ENCODE results near the gene SGSM1. TPM values are rescaled to one million over a fixed set of nuclear protein-coding genes. Genes with fewer than 3 reads are reported as not detected.

Gene SGSM1
- total and polyA plus RNA-seq, 2 experiments from 2014 or later: 0.39 TPM; not detected in 1

- H3K4me1 ChIP-seq (ENCODE audit: low read depth): no peaks in the 10 kb centered on the region
- DNase-seq (ENCODE audit: low read depth in 1 of 2, low spot score in 1 of 2): peak in 1 of 2 donors; percentile 29
- no peaks in the 10 kb centered on the region for H3K9me3 ChIP-seq (ENCODE audit: low read depth)
- H3K36me3 ChIP-seq: no peaks in the 10 kb centered on the region
- no peaks in the 10 kb centered on the region for H3K27me3 ChIP-seq
- no peak overlapping the region for H3K27ac ChIP-seq
- no peak for TF ChIP-seq CTCF (IDR thresholded peaks at IDR 0.05; ENCODE audit: low read depth, low read length)
- H3K4me3 ChIP-seq: no peak overlapping the region
Observed at GRCh38 chr22:24775769-24776492, 30.1 kb upstream of the SGSM1 start.

- Histone ChIP-seq H3K36me3 (no peaks in the 10 kb centered on the region), H3K4me3 (no peak overlapping the region), H3K27me3 (no peaks in the 10 kb centered on the region), H3K27ac (no peak overlapping the region), H3K9me3 (ENCODE audit: low read depth) (no peaks in the 10 kb centered on the region), H3K4me1 (ENCODE audit: low read depth) (no peaks in the 10 kb centered on the region)
- TF ChIP-seq CTCF (IDR thresholded peaks at IDR 0.05; ENCODE audit: low read depth, low read length): no peak
- no peak for DNase-seq (ENCODE audit: low read depth in 1 of 2, low spot score in 1 of 2)
Observed at GRCh38 chr22:24776525-24776924, 29.5 kb upstream of the SGSM1 start.

- Histone ChIP-seq H3K4me1 (ENCODE audit: low read depth) (no peaks in the 10 kb centered on the region), H3K9me3 (ENCODE audit: low read depth) (no peaks in the 10 kb centered on the region), H3K27ac (no peak overlapping the region), H3K27me3 (no peaks in the 10 kb centered on the region), H3K36me3 (no peaks in the 10 kb centered on the region), H3K4me3 (no peak overlapping the region)
- TF ChIP-seq CTCF (IDR thresholded peaks at IDR 0.05; ENCODE audit: low read depth, low read length): no peak
- no peak for DNase-seq (ENCODE audit: low read depth in 1 of 2, low spot score in 1 of 2)
Observed at GRCh38 chr22:24789516-24789915, 16.5 kb upstream of the SGSM1 start.

GRCh38 chr22:24791362-24791761 lies 14.6 kb upstream of the SGSM1 start:
- no peak overlapping the region for H3K4me3 ChIP-seq
- H3K9me3 ChIP-seq (ENCODE audit: low read depth): no peaks in the 10 kb centered on the region
- H3K27me3 ChIP-seq: no peaks in the 10 kb centered on the region
- no peaks in the 10 kb centered on the region for H3K36me3 ChIP-seq
- DNase-seq (ENCODE audit: low read depth in 1 of 2, low spot score in 1 of 2): no peak
- no peak for TF ChIP-seq CTCF (IDR thresholded peaks at IDR 0.05; ENCODE audit: low read depth, low read length)
- no peaks in the 10 kb centered on the region for H3K4me1 ChIP-seq (ENCODE audit: low read depth)
- no peak overlapping the region for H3K27ac ChIP-seq

GRCh38 chr22:24796056-24796455 lies 10.0 kb upstream of the SGSM1 start:
- no peaks in the 10 kb centered on the region for H3K9me3 ChIP-seq (ENCODE audit: low read depth)
- no peak for TF ChIP-seq CTCF (IDR thresholded peaks at IDR 0.05; ENCODE audit: low read depth, low read length)
- no peaks in the 10 kb centered on the region for H3K36me3 ChIP-seq
- H3K27me3 ChIP-seq: no peaks in the 10 kb centered on the region
- H3K4me1 ChIP-seq (ENCODE audit: low read depth): no peaks in the 10 kb centered on the region
- H3K4me3 ChIP-seq: no peak overlapping the region
- no peak overlapping the region for H3K27ac ChIP-seq
- no peak for DNase-seq (ENCODE audit: low read depth in 1 of 2, low spot score in 1 of 2)

Measured in cardiac muscle cell (in vitro differentiated cells and primary cell).